ENCODE measurements around the gene FBXW12.

DNA sequence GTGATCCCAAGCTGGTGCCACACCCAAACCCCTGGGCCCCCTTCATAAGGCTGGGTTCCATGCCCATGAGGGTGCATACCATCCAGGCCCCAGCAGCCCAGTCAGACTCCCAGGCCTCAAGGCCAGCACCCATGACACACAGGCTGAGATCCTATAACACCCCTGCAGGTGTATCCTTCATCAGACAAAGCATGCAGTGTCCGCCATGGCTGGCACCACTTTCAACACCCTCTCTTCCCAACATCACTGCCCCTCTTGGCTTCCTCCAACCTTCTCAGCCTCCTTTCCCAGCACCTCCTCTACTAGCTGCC lies 64.4 kb downstream of the FBXW12 start:
- TF ChIP-seq, protein P1, sequence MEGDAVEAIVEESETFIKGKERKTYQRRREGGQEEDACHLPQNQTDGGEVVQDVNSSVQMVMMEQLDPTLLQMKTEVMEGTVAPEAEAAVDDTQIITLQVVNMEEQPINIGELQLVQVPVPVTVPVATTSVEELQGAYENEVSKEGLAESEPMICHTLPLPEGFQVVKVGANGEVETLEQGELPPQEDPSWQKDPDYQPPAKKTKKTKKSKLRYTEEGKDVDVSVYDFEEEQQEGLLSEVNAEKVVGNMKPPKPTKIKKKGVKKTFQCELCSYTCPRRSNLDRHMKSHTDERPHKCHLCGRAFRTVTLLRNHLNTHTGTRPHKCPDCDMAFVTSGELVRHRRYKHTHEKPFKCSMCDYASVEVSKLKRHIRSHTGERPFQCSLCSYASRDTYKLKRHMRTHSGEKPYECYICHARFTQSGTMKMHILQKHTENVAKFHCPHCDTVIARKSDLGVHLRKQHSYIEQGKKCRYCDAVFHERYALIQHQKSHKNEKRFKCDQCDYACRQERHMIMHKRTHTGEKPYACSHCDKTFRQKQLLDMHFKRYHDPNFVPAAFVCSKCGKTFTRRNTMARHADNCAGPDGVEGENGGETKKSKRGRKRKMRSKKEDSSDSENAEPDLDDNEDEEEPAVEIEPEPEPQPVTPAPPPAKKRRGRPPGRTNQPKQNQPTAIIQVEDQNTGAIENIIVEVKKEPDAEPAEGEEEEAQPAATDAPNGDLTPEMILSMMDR (IDR thresholded peaks at IDR 0.05) = no peak
- TF ChIP-seq POLR2A (IDR thresholded peaks at IDR 0.05) = no peak
